Measurements from ENCODE around the gene SSC5D.

The SSC5D gene

GRCh38 chr19:55552620-55553019 is 64.4 kb downstream of the SSC5D start:
- no peaks in the 10 kb centered on the region for H4K20me1 ChIP-seq (ENCODE audit: insufficient read depth, low read length)
- no peak overlapping the region for H3K27ac ChIP-seq (ENCODE audit: low read length)
- no peaks in the 10 kb centered on the region for H3K4me1 ChIP-seq (ENCODE audit: insufficient read depth, low read length)
- H3K79me2 ChIP-seq (ENCODE audit: insufficient read depth, low read length), result no peaks in the 10 kb centered on the region
- no peaks in the 10 kb centered on the region for H3K27me3 ChIP-seq (ENCODE audit: insufficient read depth, low read length, poor library complexity)
- H3K4me2 ChIP-seq (ENCODE audit: insufficient read depth, low read length), result no peak overlapping the region
- no peaks in the 10 kb centered on the region for H3K9me3 ChIP-seq (ENCODE audit: insufficient read depth, low read length, severe bottlenecking)
- no peak for TF ChIP-seq EZH2 (IDR thresholded peaks at IDR 0.05; ENCODE audit: borderline replicate concordance, low read depth, low read length, severe bottlenecking)
- TF ChIP-seq, protein P1, sequence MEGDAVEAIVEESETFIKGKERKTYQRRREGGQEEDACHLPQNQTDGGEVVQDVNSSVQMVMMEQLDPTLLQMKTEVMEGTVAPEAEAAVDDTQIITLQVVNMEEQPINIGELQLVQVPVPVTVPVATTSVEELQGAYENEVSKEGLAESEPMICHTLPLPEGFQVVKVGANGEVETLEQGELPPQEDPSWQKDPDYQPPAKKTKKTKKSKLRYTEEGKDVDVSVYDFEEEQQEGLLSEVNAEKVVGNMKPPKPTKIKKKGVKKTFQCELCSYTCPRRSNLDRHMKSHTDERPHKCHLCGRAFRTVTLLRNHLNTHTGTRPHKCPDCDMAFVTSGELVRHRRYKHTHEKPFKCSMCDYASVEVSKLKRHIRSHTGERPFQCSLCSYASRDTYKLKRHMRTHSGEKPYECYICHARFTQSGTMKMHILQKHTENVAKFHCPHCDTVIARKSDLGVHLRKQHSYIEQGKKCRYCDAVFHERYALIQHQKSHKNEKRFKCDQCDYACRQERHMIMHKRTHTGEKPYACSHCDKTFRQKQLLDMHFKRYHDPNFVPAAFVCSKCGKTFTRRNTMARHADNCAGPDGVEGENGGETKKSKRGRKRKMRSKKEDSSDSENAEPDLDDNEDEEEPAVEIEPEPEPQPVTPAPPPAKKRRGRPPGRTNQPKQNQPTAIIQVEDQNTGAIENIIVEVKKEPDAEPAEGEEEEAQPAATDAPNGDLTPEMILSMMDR (IDR thresholded peaks at IDR 0.05; ENCODE audit: borderline replicate concordance, extremely low read depth, low read length, poor library complexity, severe bottlenecking), result no peak
- no peak overlapping the region for H3K4me3 ChIP-seq (ENCODE audit: low read depth in 1 of 2, low read length in 2 of 2)
- ATAC-seq (ENCODE audit: insufficient read depth, low read depth) (no peak), DNase-seq (no peak)
- no peaks in the 10 kb centered on the region for H3K36me3 ChIP-seq (ENCODE audit: insufficient read depth, low read length)
- no peak overlapping the region for H3K9ac ChIP-seq (ENCODE audit: low read depth, low read length)
- H2AFZ ChIP-seq (ENCODE audit: low read depth, low read length), result no peak overlapping the region

GRCh38 chr19:55553217-55554182 is 65.3 kb downstream of the SSC5D start:
- no peak overlapping the region for H3K9ac ChIP-seq (ENCODE audit: low read depth, low read length)
- no peaks in the 10 kb centered on the region for H4K20me1 ChIP-seq (ENCODE audit: insufficient read depth, low read length)
- H3K4me1 ChIP-seq (ENCODE audit: insufficient read depth, low read length), result no peaks in the 10 kb centered on the region
- no peak overlapping the region; the same call in 1 of the 2 replicates for H2AFZ ChIP-seq (ENCODE audit: low read depth, low read length)
- no peaks in the 10 kb centered on the region for H3K27me3 ChIP-seq (ENCODE audit: insufficient read depth, low read length, poor library complexity)
- no peaks in the 10 kb centered on the region for H3K79me2 ChIP-seq (ENCODE audit: insufficient read depth, low read length)
- DNase-seq (no peak), ATAC-seq (ENCODE audit: insufficient read depth, low read depth) (no peak)
- H3K36me3 ChIP-seq (ENCODE audit: insufficient read depth, low read length), result no peaks in the 10 kb centered on the region
- H3K27ac ChIP-seq (ENCODE audit: low read length), result no peak overlapping the region
- no peak overlapping the region for H3K4me3 ChIP-seq (ENCODE audit: low read depth in 1 of 2, low read length in 2 of 2)
- TF ChIP-seq, protein P1 (IDR thresholded peaks at IDR 0.05; ENCODE audit: borderline replicate concordance, extremely low read depth, low read length, poor library complexity, severe bottlenecking), result no peak
- TF ChIP-seq EZH2 (IDR thresholded peaks at IDR 0.05; ENCODE audit: borderline replicate concordance, low read depth, low read length, severe bottlenecking), result no peak
- H3K9me3 ChIP-seq (ENCODE audit: insufficient read depth, low read length, severe bottlenecking), result no peaks in the 10 kb centered on the region
- H3K4me2 ChIP-seq (ENCODE audit: insufficient read depth, low read length), result no peak overlapping the region

DNA sequence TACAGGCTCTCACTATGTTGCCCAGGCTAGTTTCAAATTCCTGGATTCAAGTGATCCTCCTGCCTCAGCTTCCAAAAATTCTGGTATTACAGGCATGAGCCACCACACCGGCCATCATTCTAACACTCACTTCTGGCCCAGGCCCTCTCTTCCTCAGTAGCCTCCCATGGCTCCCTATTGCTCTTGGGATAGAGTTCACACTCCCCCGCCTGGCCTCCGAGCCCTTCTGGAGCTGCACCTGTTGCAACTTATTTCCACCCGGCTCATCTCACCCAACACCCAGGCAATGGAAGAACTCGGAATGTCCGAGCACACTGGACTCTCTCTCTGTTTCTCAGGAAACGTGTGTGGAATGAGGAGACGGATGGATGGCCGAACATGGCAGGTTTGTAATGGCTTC is 66.1 kb downstream of the SSC5D start:
- ATAC-seq (ENCODE audit: insufficient read depth, low read depth) (no peak), DNase-seq (no peak)
- no peaks in the 10 kb centered on the region for H4K20me1 ChIP-seq (ENCODE audit: insufficient read depth, low read length)
- TF ChIP-seq, protein P1 (IDR thresholded peaks at IDR 0.05; ENCODE audit: borderline replicate concordance, extremely low read depth, low read length, poor library complexity, severe bottlenecking), result no peak
- no peak for TF ChIP-seq EZH2 (IDR thresholded peaks at IDR 0.05; ENCODE audit: borderline replicate concordance, low read depth, low read length, severe bottlenecking)
- no peaks in the 10 kb centered on the region for H3K36me3 ChIP-seq (ENCODE audit: insufficient read depth, low read length)
- no peak overlapping the region for H3K27ac ChIP-seq (ENCODE audit: low read length)
- no peak overlapping the region for H3K4me2 ChIP-seq (ENCODE audit: insufficient read depth, low read length)
- no peaks in the 10 kb centered on the region for H3K27me3 ChIP-seq (ENCODE audit: insufficient read depth, low read length, poor library complexity)
- no peaks in the 10 kb centered on the region for H3K4me1 ChIP-seq (ENCODE audit: insufficient read depth, low read length)
- no peaks in the 10 kb centered on the region for H3K79me2 ChIP-seq (ENCODE audit: insufficient read depth, low read length)
- no peak overlapping the region for H2AFZ ChIP-seq (ENCODE audit: low read depth, low read length)
- no peak overlapping the region for H3K4me3 ChIP-seq (ENCODE audit: low read depth in 1 of 2, low read length in 2 of 2)
- H3K9me3 ChIP-seq (ENCODE audit: insufficient read depth, low read length, severe bottlenecking), result no peaks in the 10 kb centered on the region
- H3K9ac ChIP-seq (ENCODE audit: low read depth, low read length), result no peak overlapping the region

Measured in DND-41 (cell line).